Measurements from ENCODE around the gene WTIP.
A peak's percentile ranks its signal among the peaks of the same experiment; 100 is the strongest.

Gene WTIP

DNA sequence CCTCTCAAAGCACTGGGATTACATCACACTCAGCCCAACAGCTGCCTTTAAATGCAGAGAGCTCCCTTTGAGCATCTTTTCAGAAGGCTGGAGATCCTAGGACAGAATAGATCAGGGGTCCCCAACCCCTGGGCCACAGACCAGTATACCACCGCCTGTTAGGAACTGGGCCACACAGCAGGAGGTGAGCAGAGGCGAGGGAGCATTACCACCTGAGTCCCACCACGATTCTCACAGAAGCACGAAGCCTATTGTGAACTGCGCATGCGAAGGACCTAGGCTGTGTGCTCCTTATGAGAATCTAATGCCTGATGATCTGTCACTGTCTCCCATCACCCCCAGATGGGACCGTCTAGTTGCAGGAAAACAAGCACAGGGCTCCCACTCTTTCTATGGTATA is 2.2 kb upstream of the WTIP start:
- DNase-seq (ENCODE audit: low read depth): no peak

DNA sequence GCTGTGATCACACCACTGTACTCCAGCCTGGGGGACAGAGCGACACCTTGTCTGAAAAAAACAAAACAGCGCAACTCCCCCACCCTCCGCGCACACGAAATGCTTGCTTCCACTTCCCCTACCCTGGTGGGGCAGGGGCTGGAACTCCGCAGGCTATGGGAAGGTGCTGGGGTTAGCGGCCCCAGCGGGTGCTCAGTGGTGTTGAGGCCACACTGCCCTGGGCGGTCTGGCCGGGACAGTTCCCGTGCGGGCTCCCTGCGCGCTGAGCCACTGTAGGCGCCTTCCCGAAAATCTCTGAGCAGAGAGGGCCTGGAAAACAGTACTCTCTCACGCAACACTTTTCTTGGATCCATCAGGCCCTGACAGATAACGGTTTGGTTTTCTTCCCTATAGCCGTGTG is 1.1 kb upstream of the WTIP start:
- no peak for DNase-seq (ENCODE audit: low read depth)

DNA sequence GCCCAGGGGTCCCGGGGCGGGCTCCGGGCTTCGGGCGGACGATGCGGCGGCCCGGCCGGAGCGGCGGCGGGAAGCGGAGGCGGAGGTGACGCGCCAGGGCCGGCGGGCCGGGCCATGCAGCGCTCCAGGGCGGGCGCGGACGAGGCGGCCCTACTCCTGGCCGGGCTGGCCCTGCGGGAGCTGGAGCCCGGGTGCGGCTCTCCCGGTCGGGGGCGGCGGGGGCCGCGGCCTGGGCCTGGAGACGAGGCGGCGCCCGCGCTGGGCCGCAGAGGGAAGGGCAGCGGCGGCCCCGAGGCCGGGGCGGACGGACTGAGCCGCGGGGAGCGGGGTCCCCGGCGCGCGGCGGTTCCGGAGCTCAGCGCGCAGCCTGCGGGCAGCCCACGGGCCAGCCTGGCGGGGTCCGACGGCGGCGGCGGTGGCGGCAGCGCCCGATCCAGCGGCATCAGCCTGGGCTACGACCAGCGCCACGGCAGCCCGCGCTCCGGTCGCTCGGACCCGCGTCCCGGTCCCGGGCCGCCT is 362 bp downstream of the WTIP start:
- DNase-seq (ENCODE audit: low read depth): no peak

DNA sequence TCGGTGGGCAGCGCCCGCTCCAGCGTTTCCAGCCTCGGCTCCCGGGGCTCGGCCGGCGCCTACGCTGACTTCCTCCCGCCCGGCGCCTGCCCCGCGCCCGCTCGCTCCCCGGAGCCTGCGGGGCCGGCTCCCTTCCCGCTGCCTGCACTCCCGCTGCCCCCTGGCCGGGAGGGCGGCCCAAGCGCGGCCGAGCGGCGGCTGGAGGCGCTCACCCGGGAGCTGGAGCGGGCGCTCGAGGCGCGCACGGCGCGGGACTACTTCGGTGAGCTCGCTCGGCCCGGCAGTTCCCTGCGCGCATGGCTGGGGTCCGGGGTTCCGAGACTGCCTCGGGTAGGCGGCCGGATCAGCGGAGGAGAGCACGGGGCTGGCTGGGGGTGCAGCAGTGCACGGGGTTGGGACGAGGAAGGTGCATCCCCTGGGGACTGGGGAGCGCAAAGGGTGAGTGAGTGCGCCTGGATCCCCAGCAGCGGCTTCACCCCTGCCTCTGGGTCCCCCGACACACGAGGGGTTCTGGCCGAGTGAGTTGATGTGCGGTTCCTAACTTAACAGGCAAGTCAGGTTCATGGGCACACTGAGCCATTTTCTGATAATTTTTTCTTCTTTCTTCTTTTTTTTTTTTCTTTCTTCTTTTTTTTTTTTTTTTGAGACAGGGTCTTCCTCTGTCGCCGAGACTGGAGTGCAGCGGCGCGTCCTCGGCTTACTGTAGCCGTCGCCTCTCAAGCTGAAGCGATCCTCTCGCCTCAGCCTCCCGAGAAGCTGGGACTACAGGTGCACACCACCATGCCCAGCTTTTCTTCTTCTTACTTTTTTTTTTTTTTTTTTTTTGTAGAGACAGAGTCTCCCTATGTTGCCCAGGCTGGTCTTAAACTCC is 1.1 kb downstream of the WTIP start:
- DNase-seq (ENCODE audit: low read depth): no peak

DNA sequence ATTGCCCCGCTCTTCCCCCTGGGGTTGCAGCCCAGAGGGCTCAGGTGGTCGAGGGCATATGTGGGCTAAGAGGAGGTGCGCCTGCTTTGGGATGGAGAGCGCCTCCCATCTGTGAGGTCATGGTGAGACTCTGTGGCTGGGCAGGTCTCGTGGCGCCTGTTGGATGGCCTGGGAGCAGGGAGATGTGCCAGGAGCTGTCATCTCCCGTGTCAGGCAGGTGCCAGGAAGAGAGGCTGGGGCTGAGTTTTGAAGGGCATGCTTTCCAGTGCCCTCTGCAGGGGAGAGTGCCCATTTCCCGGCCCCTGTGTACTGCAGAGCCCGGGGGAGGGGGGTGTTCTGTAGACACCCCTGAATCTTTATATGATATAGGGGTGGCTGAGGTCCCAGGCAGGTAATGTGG is 2.8 kb downstream of the WTIP start:
- no peak for DNase-seq (ENCODE audit: low read depth)

DNA sequence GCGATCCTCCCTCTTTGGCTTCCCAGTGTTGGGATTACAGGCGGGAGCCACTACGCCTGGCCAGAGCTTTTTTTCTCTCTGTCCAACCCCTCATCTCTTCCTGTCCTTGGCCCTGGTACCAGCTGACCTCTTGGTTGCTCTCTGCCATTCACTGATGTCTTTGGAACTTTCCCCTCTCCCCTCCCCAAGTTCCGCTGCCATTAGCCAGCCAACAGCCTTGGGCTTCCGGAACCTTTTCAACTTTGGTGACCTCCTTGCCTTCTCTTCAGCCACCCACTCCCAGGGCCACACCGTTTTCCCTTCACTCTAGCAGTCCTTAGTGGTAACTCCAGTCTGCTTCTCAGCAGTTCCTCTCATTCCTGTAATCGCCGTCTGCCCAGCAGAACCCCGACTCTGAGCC is 4.3 kb downstream of the WTIP start:
- no peak for DNase-seq (ENCODE audit: low read depth)

DNA sequence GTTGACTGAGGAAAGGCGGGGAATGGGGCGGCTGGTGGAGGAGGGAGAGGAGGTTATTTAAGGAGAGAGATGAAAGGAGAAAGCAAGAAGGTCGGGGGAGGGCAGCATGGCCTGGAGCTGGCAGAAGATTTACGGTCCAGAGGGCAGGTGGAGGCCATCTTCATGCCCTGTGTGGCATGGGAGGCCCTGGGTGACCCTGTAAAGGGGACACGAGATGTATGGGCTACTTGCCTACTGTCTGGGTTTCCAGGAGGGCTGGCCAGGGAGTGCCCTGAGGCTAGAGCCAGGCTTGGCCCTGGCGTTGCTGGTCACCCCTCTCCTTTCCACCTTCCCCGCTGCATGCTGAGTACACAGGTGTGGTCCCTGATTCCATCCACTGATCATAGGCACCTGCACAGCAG is 6.1 kb downstream of the WTIP start:
- DNase-seq (ENCODE audit: low read depth): no peak

DNA sequence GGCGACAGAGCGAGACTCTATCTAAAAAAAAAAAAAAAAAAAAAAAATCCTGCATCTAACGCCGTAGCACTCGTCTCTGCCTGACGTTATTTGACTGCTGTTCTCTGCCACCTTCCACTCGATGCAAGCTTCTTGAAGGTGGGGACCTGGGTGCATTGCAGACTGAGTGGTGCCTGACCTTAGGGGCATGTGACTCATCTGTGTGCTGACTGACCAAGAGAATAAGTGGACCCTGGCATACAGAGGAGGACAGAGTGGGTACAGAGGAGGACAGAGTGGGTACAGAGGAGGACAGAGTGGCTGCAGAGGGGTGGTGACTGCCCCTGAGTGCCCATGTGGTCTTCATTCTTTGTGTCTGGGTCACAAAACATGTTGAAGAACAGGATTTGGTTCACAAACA is 7.6 kb downstream of the WTIP start:
- DNase-seq (ENCODE audit: low read depth): no peak

DNA sequence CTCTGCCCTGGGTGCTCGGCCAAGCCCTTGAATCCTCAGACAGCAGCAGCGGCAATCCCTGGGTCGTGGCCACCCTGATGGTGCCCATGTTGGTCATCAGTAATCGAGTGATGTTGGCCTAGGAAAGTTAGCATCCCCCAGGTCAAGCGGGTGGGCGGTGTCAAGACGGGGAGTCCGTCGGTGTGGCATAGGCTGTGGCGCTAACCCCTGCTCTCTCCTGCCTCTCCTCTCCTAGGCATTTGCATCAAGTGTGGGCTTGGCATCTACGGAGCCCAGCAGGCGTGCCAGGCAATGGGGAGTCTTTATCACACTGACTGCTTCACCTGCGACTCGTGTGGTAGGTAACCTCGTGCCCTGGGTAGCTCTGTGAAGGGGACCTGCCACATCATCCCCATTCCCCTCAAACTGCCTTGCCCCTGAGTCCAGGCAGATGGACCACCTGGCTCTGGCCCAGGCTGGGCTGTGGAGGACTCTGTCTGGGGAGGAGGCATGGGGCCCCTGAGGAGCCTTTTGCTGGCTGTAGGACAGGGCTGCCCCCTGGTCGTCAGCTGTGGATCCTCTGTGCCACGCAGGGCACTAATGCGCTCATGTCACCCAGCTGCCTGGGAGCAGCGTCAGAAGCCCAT is 8.7 kb downstream of the WTIP start:
- DNase-seq (ENCODE audit: low read depth): no peak

DNA sequence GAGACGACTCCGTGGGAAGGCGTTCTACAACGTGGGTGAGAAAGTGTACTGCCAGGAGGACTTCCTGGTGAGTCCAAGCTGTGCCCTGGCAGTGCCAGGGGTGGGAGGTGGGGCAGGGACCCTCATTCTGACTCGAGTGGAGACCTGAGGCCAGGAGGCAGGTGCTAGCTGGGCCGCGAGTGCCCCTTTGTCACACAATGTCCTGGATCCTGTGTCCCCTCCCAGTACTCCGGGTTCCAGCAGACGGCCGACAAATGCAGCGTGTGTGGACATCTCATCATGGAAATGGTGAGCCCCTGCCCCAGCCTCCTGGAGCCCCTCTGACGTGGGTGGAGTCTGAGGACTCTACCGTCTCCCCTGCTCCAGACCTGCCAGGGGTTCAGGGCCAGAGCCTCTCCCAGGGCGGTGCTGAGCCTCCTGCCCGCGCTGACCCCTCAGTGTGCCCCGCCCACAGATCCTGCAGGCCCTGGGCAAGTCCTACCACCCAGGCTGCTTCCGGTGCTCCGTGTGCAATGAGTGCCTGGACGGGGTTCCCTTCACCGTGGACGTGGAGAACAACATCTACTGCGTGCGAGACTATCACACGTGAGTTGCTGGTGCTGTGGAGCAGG is 11.6 kb downstream of the WTIP start:
- no peak for DNase-seq (ENCODE audit: low read depth)

DNA sequence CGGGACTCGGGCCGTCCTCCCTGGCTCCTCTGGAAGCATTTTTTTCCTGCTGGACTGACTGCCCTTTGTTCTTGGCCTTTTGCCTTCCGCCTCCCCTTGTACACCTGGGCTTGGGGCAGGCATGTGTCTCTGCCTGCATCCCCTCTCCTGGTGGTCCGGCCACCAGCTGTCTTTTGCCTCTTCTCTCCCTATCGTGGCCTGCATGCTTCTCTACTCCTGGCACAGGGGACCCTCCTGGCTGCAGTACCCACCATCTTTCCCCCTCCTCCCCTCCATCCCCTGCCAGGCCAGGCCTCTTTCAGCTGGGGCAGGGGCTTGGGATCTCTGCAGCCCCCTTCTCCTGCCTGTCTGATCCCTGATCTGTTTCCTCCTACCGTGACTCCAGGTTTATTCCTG is 12.1 kb downstream of the WTIP start:
- DNase-seq (ENCODE audit: low read depth): no peak

DNA sequence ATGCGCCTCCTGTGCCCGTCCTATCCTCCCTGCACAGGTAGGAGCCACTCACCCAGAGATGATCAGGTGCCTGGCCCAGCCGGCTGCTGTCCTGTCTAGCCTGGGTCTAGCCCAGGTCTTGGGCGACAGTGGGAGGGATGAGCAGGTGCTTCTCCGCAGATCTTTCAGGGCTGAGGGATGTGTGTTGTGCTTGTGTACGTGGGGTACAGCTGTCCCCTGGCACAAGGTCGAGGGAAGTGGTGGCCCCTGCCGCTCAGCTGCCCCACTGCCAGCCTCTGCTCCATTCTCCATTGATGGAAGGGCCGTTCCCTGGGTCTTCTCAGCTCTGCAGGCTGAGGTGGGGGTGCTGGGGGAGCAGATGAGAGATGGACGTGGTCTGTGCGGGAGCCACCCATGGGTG is 13.0 kb downstream of the WTIP start:
- DNase-seq (ENCODE audit: low read depth): no peak

DNA sequence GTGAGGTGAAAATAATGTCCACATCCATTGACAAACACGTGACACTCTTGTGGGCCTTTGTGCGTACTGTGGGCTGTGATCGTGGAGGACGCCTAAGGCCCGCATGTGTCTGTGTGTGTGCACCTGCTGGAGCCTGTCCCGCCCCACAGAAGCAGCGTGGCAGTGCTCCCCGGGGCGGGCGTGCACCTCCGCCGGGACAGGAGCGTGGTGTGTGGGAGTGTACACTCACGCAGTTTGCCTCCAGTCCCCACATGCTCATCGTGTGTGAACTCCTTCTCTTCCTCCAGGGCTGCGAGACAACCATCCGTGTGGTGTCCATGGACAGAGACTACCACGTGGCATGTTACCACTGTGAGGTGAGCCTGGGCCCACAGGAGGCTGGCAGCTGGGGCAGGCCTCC is 13.9 kb downstream of the WTIP start:
- DNase-seq (ENCODE audit: low read depth): no peak

DNA sequence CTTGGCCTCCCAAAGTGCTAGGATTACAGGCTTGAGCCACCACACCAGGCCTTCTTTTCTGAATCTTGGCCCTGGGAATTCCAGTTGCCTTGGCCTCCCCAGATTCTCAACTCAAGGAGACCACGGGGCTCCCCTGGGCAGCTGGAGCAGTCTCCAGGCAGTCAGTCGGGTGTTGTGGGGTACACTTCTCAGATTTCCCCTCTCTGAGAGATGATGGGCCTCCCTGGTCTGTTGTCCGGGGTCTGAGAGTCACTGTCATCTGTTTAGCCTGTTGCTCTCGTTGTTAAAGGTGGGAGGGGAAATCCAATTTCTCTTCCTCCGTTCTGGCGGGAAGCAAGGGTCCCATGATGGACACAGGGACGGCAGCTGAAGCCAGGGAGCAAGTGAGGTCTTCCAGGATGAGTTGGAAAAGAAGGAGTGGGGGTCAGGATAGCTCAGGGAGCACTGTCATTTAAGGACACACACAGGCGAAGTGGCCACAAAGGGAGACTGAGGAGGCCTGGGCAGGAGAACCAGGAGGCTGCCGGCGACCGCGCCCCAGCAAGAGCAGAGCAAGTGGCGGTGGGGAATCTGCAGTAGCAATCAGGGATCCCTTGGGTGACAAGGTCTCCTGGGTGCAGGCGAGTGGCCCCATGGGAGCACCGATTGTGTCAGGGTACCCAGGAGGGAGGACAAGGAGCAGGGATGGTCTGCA is 15.7 kb downstream of the WTIP start:
- no peak for DNase-seq (ENCODE audit: low read depth)

DNA sequence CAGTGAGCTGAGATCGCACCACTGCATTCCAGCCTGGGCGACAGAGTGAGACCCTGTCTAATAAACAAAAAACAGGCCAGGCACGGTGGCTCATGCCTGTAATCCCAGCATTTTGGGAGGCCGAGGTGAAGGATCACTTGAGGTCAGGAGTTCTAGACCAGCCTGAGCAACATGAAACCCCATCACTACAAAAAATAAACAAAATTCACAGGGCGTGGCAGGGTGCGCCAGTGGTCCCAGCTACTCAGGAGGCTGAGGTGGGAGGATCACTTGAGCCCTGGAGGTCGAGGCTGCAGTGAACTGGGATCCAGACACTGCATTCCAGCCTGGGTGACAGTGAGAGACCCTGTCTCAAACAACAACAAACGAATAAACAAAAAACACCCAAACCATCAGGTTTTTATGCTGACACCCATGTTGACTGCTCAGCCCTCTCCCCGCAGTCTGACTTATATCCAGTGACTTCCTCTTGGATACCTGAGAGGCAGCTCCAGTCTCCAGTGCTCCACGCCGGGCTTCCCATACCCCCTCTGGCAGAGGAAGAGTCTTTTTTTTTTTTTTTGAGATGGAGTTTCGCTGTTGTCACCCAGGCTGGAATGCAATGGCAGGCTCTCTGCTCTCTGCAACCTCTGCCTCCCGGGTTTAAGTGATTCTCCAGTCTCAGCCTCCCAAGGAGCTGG is 17.7 kb downstream of the WTIP start:
- no peak for DNase-seq (ENCODE audit: low read depth)

DNA sequence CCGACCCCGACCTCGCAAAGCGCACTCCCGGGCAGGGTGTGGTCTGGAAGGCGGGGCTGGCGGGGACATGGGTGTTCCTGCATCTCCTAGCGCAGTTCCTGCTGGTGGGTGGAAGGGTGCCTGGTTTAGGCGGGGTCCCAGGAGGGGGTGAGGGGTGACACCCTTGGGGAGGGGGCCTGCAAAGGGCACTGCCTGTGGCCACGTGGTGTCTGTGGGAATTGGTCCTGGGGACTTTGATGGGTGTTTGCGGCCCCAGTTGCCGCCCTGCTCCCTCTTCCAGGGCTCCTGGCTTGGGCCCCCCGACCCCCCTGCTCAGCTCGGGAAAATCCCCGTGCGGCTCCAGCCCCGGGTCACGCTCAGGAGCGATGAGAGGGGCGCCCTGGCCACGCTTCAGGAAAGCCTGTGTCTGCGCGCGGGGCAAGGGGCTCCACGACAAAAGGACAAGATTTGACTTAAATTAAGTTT is 19.1 kb downstream of the WTIP start:
- DNase-seq (ENCODE audit: low read depth): no peak

DNA sequence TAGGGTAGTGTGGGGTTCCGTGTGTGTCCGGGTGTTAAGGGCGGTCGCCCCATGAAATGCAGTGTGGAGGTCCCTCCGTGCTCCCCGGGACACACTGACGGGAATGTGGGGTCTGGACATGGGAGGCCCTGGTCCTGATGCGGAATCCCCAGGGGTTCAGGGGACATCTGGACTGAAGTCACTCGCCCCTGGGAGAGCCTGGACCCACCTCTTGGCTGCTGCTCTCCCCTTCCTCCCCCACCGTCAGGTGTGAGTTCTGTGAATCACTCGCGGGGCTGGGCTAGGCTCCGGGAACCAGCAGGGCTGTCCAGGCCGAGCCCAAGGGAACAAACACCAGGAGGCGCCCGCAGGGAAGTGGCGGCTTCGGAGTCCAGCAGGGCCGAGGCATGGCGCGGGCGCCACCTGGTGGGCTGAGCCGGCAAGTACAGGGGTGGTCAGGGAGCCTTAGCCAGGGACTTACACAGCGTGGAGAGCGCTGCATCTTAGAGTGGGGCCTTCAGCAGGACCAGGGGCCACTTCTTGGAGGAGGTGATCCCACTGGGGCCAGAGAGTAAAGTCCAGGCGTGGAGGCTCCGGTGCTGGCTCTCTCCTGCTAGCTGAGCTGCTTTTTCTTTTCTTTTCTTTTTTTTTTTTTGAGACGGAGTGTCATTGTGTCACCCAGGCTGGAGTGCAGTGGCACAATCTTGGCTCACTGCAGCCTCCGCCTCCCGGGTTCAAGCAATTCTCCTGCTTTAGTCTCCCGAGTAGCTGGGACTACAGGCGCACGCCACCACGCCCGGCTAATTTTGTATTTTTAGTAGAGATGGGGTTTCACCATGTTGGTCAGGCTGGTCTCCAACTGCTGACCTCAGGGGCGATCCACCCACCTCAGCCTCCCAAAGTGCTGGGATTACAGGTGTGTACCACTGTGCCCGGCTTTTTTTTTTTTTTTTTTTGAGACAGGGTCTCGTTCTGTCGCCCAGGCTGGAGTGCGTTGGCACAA is 20.1 kb downstream of the WTIP start:
- peak; percentile 71 for DNase-seq (ENCODE audit: low read depth)

DNA sequence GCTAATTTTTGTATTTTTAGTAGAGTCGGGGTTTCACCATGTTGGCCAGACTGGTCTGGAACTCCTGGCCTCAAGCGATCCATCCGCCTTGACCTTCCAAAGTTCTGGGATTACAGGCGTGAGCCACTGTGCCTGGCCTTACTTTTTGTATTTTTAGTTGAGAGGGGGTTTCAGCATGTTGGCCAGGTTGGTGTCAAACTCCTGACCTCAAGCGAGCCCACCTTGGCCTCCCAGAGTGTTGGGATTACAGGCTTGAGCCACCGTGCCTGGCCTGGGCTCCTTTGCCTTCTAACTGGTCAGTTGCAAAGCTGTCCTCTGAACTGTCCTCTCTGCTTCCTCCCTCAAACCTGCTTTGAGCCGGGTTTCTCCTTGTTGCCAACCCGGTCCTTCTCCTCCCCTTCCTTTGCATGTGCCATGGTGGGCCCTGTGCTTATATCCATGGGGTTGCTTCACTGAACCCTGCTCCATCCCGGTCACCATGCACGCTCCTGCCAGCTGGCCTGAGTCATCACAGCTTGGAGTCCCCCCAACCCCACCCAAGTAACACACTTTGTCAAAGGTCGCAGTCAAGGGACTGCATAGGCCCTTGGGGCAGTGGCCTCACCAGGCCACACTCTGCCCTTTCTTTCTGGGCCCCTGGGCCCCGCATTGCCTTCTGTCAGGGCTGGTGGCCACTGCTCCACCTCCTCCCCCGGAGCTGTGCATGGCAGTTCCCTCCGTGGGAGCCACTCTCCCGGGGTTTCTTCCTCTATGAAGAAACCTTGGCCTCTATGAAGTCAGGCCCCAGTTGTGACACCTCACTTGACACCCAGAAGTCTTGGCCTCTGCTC is 21.2 kb downstream of the WTIP start:
- DNase-seq (ENCODE audit: low read depth): no peak

DNA sequence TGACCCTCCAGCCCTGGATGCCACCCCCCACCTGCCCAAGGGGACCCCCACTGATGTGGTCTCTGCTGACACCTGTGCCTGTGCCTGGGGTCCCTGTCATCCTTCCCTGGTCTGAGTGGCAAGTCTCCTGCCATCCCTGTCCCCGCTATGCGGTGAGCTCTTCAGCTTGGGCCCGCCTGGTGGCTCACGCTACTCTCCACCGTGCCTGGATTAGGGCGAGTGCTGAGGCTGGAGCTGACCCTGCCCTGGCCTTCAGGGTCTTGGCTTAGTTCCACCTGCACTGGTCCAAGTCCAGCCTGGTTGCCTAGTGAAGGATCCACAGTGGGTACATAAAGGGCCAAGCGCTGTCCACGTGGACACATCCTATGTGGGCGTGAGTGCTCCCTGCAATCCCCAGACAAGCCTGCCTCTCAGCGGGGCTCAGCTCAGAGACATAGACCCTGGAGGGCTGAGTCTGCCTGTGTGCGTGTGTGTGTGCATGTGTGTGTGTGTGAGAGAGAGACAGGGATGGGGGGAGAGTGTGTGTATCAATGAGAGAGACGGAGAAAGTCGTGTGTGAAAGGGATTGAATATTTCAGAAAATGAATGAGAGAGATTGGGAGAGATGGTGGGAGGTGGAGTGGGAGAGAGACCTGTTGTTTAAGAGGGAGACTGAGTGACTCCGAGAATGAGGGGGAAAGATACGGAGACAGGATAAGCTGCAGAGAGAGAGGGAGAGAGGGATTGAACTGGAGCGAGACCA is 22.1 kb downstream of the WTIP start:
- no peak for DNase-seq (ENCODE audit: low read depth)

All from T follicular helper cell (primary cell).